Choroid plexus epithelial cell (primary cell): ENCODE results near the gene DPP10.

Source experiments
- DNase-seq: peaks from one replicate; pipeline ENCODE4 v3.0.0-alpha.2; 2010; ENCODE audit warnings: low read depth
- H3K4me3 ChIP-seq: 2 replicates; pipeline ENCODE4 v1.5.1; 2011; ENCODE audit warnings: low read depth, mild to moderate bottlenecking, control low read depth, low read length, moderate library complexity
- TF ChIP-seq, protein P1 (sequence below): conservative IDR thresholded peaks from 2 replicates; pipeline ENCODE4 v1.5.1; 2011; ENCODE audit warnings: low read depth, mild to moderate bottlenecking, control low read depth, inconsistent platforms, low read length, moderate library complexity

DPP10 gene

DNA sequence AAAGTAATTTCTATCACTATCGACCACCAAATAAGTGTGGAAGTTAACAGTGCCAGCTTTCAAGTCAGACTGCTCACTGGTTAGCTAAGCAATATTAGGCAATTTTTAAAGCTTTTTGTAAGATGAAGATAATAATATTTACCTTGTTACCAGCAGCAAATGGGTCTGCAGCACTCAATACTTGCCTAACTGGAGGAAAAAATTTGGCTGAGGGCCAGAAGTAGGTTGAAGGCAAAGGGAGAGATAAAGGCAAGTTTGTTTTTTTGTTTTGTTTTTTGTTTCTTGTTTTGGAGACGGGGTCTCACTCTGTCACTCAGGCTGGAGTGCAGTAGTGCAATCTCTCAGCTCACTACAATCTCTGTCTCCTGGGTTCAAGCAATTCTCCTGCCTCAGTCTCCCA is 675.9 kb downstream of the DPP10 start:
- H3K4me3 ChIP-seq = no peak overlapping the region
- TF ChIP-seq, protein P1, sequence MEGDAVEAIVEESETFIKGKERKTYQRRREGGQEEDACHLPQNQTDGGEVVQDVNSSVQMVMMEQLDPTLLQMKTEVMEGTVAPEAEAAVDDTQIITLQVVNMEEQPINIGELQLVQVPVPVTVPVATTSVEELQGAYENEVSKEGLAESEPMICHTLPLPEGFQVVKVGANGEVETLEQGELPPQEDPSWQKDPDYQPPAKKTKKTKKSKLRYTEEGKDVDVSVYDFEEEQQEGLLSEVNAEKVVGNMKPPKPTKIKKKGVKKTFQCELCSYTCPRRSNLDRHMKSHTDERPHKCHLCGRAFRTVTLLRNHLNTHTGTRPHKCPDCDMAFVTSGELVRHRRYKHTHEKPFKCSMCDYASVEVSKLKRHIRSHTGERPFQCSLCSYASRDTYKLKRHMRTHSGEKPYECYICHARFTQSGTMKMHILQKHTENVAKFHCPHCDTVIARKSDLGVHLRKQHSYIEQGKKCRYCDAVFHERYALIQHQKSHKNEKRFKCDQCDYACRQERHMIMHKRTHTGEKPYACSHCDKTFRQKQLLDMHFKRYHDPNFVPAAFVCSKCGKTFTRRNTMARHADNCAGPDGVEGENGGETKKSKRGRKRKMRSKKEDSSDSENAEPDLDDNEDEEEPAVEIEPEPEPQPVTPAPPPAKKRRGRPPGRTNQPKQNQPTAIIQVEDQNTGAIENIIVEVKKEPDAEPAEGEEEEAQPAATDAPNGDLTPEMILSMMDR = no peak

DNA sequence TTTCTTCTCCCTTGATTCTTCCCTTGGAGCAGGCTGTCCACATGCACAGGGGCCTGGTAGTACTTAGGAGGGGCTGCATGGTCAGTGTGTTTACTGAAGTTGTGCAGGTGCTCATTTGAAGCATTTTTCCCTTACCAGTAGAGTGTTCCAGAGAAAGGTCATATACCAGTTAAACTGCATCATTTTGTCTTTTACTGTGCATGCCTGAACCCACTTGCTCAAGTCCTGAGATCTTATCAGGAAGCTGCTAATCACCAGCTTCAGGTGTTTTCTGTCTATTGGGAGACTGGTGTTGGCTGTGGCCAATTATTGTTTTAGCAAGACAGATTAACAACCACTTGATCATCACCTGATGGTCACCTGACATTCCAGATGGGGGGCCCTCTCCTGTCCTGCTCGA is 676.6 kb downstream of the DPP10 start:
- no peak overlapping the region for H3K4me3 ChIP-seq

More for the DNA sequence above, 675.9 kb downstream of the DPP10 start:
- no peak for DNase-seq

DNA sequence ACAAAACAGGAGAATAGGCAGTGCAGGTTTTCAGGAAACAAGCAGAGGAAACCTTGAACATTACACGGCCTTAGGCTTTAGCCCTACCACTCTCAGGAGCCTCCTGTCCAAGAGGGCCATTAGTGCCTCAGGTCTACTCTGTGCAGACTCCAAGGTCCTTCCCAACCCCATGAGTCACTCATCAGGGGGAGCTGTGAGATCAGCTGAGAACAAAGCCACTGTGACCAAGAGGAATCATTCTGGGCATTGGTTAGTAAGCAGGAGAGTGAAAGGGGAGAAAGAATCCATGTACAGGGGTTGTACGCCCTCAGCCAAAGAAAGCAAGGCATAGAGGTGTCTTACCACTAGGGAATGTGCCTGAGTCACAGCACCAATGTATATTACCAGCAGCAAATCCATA is 680.3 kb downstream of the DPP10 start:
- H3K4me3 ChIP-seq = no peak overlapping the region
- TF ChIP-seq, protein P1 = no peak
- no peak for DNase-seq

More for the DNA sequence above, 676.6 kb downstream of the DPP10 start:
- TF ChIP-seq, protein P1 = no peak
- no peak for DNase-seq

DNA sequence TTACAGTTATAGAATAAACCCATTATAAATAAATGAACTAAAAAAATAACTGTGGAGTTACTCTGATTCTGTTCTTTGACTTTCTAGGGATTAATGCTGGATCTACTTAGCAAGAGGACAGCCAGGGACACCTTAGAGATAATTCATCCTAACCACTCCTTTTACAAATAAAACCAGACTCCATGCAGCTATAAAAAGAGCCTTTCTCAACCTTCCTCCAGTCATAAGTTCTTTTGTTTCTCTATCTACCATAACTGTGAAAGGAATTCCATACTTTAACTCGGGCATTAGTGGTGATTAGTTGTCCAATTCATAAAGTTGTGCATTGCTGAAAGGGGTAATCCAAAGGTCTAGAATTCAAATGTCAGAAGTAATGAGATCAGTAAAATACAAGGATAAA is 682.4 kb downstream of the DPP10 start:
- no peak overlapping the region for H3K4me3 ChIP-seq
- TF ChIP-seq, protein P1 = no peak
- no peak for DNase-seq

DNA sequence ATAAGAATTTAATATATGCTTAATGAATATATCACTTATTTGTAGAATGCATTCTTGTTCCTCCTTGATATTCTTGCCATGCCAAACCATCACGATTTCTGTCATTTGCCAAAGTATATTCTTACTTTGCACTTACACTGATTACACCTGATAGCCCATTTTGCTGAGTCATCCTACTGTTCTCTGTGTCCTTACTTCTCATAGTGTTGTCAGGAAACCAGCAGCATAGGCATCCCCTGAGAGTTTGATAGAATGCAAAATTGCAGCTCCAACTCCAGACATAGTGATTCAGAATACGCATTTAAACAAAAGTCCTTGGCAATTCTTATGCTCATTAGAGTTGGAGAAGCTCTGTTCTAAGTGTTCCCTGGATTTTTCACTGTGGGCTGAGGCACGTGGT is 687.1 kb downstream of the DPP10 start:
- no peak for DNase-seq
- TF ChIP-seq, protein P1 = no peak
- H3K4me3 ChIP-seq = no peak overlapping the region

DNA sequence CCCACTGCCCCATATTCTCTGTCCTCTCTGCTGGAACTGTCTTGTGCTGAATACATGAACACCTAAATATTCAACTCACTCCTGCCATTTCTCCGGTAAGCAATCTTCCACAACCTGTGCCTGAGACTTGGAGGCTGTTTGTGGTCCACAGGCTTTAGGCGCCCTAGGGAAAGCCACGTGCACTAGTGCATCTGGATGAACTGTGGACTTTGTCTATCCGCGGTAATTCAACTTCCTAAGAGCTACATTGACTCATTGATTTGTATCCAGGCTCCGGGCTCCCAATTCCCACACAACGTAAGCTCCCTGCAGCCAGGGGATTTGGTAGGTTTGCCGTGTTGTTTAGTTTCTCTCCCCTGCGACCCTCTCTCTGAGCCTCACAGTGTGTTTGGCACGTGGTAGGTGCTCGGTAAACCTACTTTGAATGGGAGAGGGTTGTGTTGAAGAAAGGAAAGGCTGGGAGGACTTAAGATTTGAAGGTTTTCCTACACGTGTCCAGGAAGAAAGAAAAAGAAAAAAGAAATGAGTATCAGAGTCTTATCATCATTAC is 718.2 kb downstream of the DPP10 start:
- TF ChIP-seq, protein P1 = no peak
- DNase-seq = no peak
- H3K4me3 ChIP-seq = no peak overlapping the region

DNA sequence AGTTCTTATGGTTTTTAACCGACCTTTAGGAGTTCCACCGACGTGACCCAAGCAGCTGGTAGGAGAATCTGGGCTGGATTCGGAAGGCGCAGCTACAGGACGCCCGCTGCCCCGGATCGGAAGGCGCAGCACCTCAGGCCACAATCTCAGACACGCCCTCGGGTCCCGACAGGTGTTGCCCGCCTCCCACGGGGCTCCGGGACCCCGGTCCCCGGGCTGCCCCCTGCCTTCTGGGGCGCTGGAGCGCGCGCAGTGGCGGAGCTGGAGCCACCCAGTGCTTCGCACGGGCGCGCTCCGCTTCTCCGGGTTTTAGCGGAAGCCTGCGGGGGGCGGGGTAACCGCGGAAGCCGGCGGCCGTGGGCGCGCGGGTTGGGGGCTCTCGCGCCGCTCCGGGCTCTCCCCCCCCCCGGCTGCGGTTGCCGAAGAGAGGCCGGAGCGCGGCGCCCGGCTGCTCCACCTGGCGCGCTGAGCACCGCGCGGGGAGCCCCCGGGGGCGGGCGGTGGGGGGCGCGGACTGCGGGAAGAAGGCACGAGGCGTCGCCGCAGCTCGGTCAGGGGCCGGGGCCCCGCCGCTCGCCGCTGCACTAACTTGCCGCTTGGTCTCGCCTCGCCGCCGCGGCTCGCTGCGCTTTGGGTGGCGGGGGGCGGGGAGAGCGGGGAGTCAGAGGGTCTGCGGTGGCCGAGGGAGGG is 718.8 kb downstream of the DPP10 start:
- H3K4me3 ChIP-seq = no peak overlapping the region
- TF ChIP-seq, protein P1 = no peak
- no peak for DNase-seq
